ENCODE measurements around the gene MBD6. TPM values are rescaled to one million over a fixed set of nuclear protein-coding genes. Genes with fewer than 3 reads are reported as not detected.

MBD6 gene
- total RNA-seq, 2 donors from 2014 or later: 12.5 to 14.4 TPM

DNA sequence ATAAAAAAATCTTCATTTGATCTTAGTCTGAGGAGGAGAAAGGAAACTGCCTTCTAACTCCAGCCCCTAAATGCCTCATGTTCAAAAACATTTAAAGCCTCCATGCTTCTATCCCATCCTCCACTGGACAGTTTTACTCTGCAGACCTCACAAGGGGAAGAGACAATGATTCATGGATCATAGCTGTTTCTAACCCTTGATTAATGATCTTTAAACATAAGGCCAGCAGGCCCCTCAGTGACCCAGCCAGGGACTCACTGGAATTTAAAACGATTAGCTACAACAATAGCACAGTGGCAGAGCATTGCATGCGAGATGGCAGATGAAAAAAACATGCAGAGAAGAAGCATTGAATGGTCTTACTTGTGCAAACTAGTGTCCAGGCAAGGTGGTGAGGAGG, 18.4 kb downstream of the MBD6 start:
- no peaks in the 10 kb centered on the region for H3K9me3 ChIP-seq
- TF ChIP-seq, protein P1, sequence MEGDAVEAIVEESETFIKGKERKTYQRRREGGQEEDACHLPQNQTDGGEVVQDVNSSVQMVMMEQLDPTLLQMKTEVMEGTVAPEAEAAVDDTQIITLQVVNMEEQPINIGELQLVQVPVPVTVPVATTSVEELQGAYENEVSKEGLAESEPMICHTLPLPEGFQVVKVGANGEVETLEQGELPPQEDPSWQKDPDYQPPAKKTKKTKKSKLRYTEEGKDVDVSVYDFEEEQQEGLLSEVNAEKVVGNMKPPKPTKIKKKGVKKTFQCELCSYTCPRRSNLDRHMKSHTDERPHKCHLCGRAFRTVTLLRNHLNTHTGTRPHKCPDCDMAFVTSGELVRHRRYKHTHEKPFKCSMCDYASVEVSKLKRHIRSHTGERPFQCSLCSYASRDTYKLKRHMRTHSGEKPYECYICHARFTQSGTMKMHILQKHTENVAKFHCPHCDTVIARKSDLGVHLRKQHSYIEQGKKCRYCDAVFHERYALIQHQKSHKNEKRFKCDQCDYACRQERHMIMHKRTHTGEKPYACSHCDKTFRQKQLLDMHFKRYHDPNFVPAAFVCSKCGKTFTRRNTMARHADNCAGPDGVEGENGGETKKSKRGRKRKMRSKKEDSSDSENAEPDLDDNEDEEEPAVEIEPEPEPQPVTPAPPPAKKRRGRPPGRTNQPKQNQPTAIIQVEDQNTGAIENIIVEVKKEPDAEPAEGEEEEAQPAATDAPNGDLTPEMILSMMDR (IDR thresholded peaks at IDR 0.05): no peak
- H3K27me3 ChIP-seq: no peaks in the 10 kb centered on the region
- peaks cover 37% of the 10 kb centered on the region for H3K36me3 ChIP-seq
- peaks cover 0 to 20% of the 10 kb centered on the region in 2 donors for H3K4me1 ChIP-seq
- DNase-seq (ENCODE audit: low spot score): no peak
- no peak overlapping the region for H3K4me3 ChIP-seq
- no peak overlapping the region for H3K27ac ChIP-seq

DNA sequence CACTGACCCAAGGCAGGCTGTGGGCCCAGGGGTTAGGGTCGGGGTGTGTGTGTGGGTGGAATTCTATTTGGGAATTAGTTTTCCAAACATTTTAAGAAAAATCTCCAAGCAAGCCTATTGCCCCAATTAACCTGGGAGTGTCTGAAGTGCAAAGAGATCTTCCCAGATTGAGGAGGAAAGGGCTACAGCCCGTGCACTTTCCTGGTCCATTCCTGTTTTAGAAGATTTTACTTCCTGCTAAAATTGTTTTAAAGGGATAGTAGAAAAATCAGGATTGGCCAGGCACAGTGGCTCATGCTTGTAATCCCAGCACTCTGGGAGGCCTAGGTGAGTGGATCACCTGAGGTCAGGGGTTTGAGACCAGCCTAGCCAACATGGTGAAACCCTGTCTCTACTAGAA, 19.1 kb downstream of the MBD6 start:
- no peak for DNase-seq (ENCODE audit: low spot score)
- H3K27me3 ChIP-seq: no peaks in the 10 kb centered on the region
- TF ChIP-seq, protein P1 (IDR thresholded peaks at IDR 0.05): no peak
- H3K9me3 ChIP-seq: no peaks in the 10 kb centered on the region
- no peak overlapping the region for H3K27ac ChIP-seq
- no peak overlapping the region for H3K4me3 ChIP-seq
- peaks cover 37% of the 10 kb centered on the region for H3K36me3 ChIP-seq
- peaks cover 0 to 25% of the 10 kb centered on the region in 2 donors for H3K4me1 ChIP-seq

DNA sequence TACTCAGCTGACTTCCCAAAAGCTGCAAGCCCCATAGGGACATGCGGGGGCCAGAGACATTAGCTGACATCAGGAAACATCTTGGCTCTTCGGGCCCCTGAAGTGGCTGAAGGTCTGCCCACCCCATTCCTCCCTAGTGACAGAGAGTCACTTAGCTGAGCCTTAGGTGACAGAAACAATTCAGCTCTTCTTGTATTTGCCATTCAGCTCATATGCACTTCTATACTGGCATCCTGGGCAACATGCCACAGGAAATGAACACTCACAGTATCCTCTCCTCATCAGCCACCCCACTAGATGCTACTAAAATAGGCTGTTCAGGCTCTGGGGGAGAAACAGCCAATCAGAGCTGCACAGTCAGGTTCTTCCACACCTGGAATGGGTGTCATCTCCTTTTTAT, 21.0 kb downstream of the MBD6 start:
- Histone ChIP-seq H3K4me3 (no peak overlapping the region), H3K9me3 (no peaks in the 10 kb centered on the region), H3K27me3 (no peaks in the 10 kb centered on the region), H3K36me3 (peaks cover 30% of the 10 kb centered on the region), H3K27ac (peak overlapping the region; percentile 42 to 44), H3K4me1 (peaks cover 0 to 29% of the 10 kb centered on the region in 2 donors)
- no peak for DNase-seq (ENCODE audit: low spot score)
- TF ChIP-seq, protein P1 (IDR thresholded peaks at IDR 0.05): no peak

DNA sequence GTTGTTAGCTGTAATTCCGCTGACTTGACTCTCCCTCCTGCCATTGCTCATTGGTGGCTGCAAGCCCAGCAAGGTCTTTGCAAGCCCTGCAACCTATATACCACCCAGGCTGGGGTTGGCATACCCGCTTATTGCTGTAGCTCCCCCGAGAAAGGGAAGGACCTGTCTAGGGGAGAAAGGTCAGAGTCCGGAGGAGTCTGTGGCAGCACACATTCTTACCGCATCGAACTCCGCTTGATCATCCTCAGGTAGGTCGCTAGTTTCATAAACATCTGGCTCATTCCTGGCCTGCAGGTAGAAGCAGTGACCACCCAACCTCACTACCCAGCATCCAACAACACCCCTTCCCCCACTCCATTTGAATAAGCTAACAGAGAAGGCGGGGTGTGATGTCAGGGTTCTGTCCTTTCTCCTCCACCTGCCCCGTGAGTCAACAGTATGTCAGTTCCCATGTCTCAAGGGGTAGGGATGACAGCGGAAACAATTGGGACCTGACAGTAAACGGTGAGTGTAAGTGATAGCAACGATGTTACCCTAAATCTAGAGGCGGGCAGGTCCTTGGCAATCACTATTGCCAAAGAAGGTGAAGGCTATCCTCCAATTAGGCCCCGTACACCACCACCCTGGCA, 23.3 kb downstream of the MBD6 start:
- H3K27me3 ChIP-seq: peaks cover 3 to 16% of the 10 kb centered on the region in 2 donors
- TF ChIP-seq, protein P1 (IDR thresholded peaks at IDR 0.05): no peak
- DNase-seq (ENCODE audit: low spot score): no peak
- H3K9me3 ChIP-seq: no peaks in the 10 kb centered on the region
- peak overlapping the region; percentile 89 to 97 for H3K27ac ChIP-seq
- peak overlapping the region; percentile 98 to 100 for H3K4me3 ChIP-seq
- H3K4me1 ChIP-seq: peaks cover 0 to 40% of the 10 kb centered on the region in 2 donors
- H3K36me3 ChIP-seq: peaks cover 10% of the 10 kb centered on the region

DNA sequence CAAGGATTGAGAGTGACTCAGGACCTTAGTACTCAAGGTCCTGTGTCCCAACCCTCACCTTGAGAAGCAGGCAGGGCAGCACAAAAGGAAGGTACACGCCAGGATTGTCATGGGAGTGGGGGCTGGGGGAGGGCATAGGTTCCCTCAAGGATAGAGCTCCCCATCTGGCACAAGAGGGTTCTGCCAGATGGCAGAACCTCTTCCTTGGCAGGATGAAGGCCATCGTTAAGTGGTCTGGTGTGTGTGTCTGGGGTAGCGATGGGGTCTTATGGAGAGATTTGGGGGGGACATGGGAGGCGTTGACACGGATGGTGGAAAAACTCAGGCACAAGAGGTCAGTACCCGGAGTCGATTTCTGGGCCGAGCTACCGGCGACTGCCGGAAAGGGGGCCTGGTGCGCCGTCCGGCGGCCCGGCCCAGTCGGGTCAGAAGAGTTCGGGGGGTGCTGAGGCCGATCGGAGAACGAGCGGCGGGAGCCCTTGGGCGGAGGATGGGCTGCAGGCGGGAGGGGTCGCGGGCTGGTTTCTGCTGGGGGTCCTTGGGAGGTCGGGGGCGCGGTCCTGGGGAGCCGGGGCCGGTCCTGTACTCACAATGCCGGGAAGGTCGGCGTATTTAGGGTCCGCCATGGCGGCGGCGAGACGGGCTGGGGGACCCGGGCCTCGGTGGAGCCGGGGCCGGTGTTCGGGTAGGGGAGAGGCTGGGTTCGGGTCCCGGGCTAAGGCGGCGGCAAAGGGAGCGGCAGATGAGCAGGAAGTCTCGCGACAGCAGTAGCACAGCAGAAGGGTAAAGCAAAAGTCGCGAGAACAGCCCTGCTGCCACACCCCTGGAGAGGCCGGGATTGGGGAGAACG, 24.0 kb downstream of the MBD6 start, which contains the start of gene DCTN2:
Gene DCTN2, minus strand, starts transcription at position 755 of the 850 bp plus-strand sequence. Its CDS starts 129 bp downstream, at position 626.
- TF ChIP-seq, protein P1 (IDR thresholded peaks at IDR 0.05): peak in 1 of 2 donors; percentile 16

More for the DNA sequence above, 24.0 kb downstream of the MBD6 start, which contains the start of gene DCTN2:
- Histone ChIP-seq H3K36me3 (peaks cover 4% of the 10 kb centered on the region), H3K27me3 (peaks cover 3 to 17% of the 10 kb centered on the region in 2 donors), H3K27ac (peak within 1 kb of the TSS; percentile 89 to 97), H3K4me3 (peak within 1 kb of the TSS; percentile 98 to 100), H3K4me1 (peaks cover 0 to 40% of the 10 kb centered on the region in 2 donors), H3K9me3 (no peaks in the 10 kb centered on the region)
- peak; percentile 98 for DNase-seq (ENCODE audit: low spot score)

Measured in right atrium auricular region (tissue), 2 donors.